CD14-positive monocyte (primary cell): ENCODE measurements around the gene SLC25A51. TPM values are rescaled to one million over a fixed set of nuclear protein-coding genes. Genes with fewer than 3 reads are reported as not detected.

Experiments
- DNase-seq, 3 donors: peaks; one replicate each; pipeline ENCODE4 v3.0.0-alpha.2; 2011 to 2022
- H2AFZ ChIP-seq: 2 replicates; pipeline ENCODE4 v1.6.0; 2012; ENCODE audit warnings: mild to moderate bottlenecking, low read depth, low read length, inconsistent platforms; ENCODE audit not compliant: insufficient read depth, poor library complexity, severe bottlenecking
- H3K27ac ChIP-seq, 2 donors: 1 replicate in 1 of 2; 2 replicates in 1 of 2; pipeline ENCODE4 v1.5.1; 2012 to 2013; ENCODE audit warnings: low read length in 2 of 2, control low read depth in 1 of 2, inconsistent platforms in 1 of 2, low read depth in 1 of 2, mild to moderate bottlenecking in 1 of 2
- H3K27me3 ChIP-seq, 2 donors: one replicate each; pipeline versions ENCODE4 v1.6.0 to v1.6.1; 2011 to 2013; ENCODE audit warnings: low read length in 2 of 2; ENCODE audit not compliant: control insufficient read depth in 2 of 2, insufficient read depth in 2 of 2
- H3K36me3 ChIP-seq, 2 donors: replicated peaks in 1 of 2; 1 replicate in 1 of 2; 2 replicates in 1 of 2; pipeline versions ENCODE4 v1.5.1 to v1.6.1; 2012 to 2013; ENCODE audit warnings: low read length in 2 of 2, control low read depth in 1 of 2, inconsistent platforms in 1 of 2, mild to moderate bottlenecking in 1 of 2; ENCODE audit not compliant: insufficient read depth in 2 of 2, control insufficient read depth in 1 of 2
- H3K4me1 ChIP-seq, 2 donors: 1 replicate in 1 of 2; 2 replicates in 1 of 2; pipeline versions ENCODE4 v1.5.1 to v1.6.1; 2012 to 2013; ENCODE audit warnings: low read length in 2 of 2, control low read depth in 1 of 2, inconsistent platforms in 1 of 2, mild to moderate bottlenecking in 1 of 2, moderate library complexity in 1 of 2; ENCODE audit not compliant: insufficient read depth in 2 of 2, control insufficient read depth in 1 of 2
- H3K4me2 ChIP-seq: replicated peaks from 2 replicates; pipeline ENCODE3; 2012; ENCODE audit warnings: low read length, moderate library complexity, mild to moderate bottlenecking; ENCODE audit not compliant: poor library complexity, severe bottlenecking; ENCODE audit errors: extremely low read depth
- H3K4me3 ChIP-seq, 3 experiments: fragments of 200-600 bp in 1 of 3; sonication (generic) in 1 of 3; replicated peaks in 1 of 3; 1 replicate in 2 of 3; 2 replicates in 1 of 3; pipeline ENCODE4 v1.5.1; 2011 to 2013; ENCODE audit warnings: low read length in 3 of 3, mild to moderate bottlenecking in 3 of 3, control low read depth in 2 of 3, low read depth in 2 of 3, inconsistent platforms in 1 of 3, moderate library complexity in 1 of 3
- H3K79me2 ChIP-seq: 2 replicates; pipeline ENCODE4 v1.6.0; 2012; ENCODE audit warnings: mild to moderate bottlenecking, control low read depth, inconsistent platforms, low read length, moderate library complexity; ENCODE audit not compliant: insufficient read depth
- H3K9ac ChIP-seq: 2 replicates; pipeline ENCODE4 v1.6.0; 2017; ENCODE audit warnings: low read length, mild to moderate bottlenecking; ENCODE audit not compliant: insufficient read depth, poor library complexity, severe bottlenecking
- H3K9me3 ChIP-seq, 2 donors: replicated peaks in 1 of 2; 1 replicate in 1 of 2; 2 replicates in 1 of 2; pipeline versions ENCODE4 v1.5.1 to v1.6.1; 2012 to 2013; ENCODE audit warnings: low read length in 2 of 2, control low read depth in 1 of 2; ENCODE audit not compliant: control insufficient read depth in 1 of 2, insufficient read depth in 1 of 2
- H4K20me1 ChIP-seq: 2 replicates; pipeline ENCODE4 v1.6.0; 2012; ENCODE audit warnings: mild to moderate bottlenecking, low read length, control low read depth, moderate library complexity; ENCODE audit not compliant: insufficient read depth
- H3K27ac Mint-ChIP-seq, 7 donors: one replicate each; pipeline ENCODE4 v1.8.0; 2020; ENCODE audit warnings: mild to moderate bottlenecking in 7 of 7, mixed read lengths in 7 of 7, moderate library complexity in 6 of 7, inconsistent platforms in 2 of 7
- H3K27me3 Mint-ChIP-seq, 3 donors: one replicate each; pipeline ENCODE4 v1.8.0; 2021 to 2022; ENCODE audit warnings: low read depth in 3 of 3, mild to moderate bottlenecking in 3 of 3, mixed read lengths in 3 of 3, moderate library complexity in 3 of 3, inconsistent platforms in 1 of 3
- H3K36me3 Mint-ChIP-seq, 2 donors: one replicate each; pipeline ENCODE4 v1.8.0; 2020; ENCODE audit warnings: mixed read lengths in 2 of 2, inconsistent platforms in 1 of 2, mild to moderate bottlenecking in 1 of 2
- H3K4me1 Mint-ChIP-seq: one replicate; pipeline ENCODE4 v1.8.0; 2020; ENCODE audit warnings: mild to moderate bottlenecking, mixed read lengths
- H3K4me3 Mint-ChIP-seq, 2 donors: one replicate each; pipeline ENCODE4 v1.8.0; 2020; ENCODE audit warnings: mild to moderate bottlenecking in 2 of 2, mixed read lengths in 2 of 2, moderate library complexity in 1 of 2
- H3K9me3 Mint-ChIP-seq, 7 donors: one replicate each; pipeline ENCODE4 v1.8.0; 2020 to 2022; ENCODE audit warnings: mixed read lengths in 7 of 7, mild to moderate bottlenecking in 6 of 7, moderate library complexity in 6 of 7, inconsistent platforms in 2 of 7
- WGBS: methylation state at CpG from one replicate; pipeline ENCODE4 v1.1.5; 2013; ENCODE audit warnings: missing lambda C conversion rate; ENCODE audit not compliant: insufficient coverage; 5-methylcytosine and 5-hydroxymethylcytosine counted together
- intact Hi-C, 2 donors: fragments of 100-400 bp; cut with micrococcal nuclease; formaldehyde crosslinking; loops; one replicate each; pipeline versions ENCODE4 v1.15.0 to v1.15.1; 2023
- polyA plus RNA-seq, 3 donors: library from polyadenylated mRNA; depleted of rRNA in 1 of 3; unstranded in 2 of 3; stranded (reverse) in 1 of 3; fragments of 300-500 nt in 2 of 3; fragments of >200 nt in 1 of 3; fragmentation: Illumina TruSeq in 2 of 3; gene quantifications; 1 replicate in 2 of 3; 2 replicates in 1 of 3; pipeline ENCODE4 v1.2.3, GENCODE V29; 2012 to 2021
- TF ChIP-seq, protein P1 (sequence below): fragments of 200-600 bp; IDR thresholded peaks from one replicate; pipeline ENCODE4 v1.8.0; 2022; ENCODE audit warnings: antibody characterized with exemption, mild to moderate bottlenecking

Gene SLC25A51
- polyA plus RNA-seq, 3 donors = 5.9 to 12.4 (median 8.9) TPM

DNA sequence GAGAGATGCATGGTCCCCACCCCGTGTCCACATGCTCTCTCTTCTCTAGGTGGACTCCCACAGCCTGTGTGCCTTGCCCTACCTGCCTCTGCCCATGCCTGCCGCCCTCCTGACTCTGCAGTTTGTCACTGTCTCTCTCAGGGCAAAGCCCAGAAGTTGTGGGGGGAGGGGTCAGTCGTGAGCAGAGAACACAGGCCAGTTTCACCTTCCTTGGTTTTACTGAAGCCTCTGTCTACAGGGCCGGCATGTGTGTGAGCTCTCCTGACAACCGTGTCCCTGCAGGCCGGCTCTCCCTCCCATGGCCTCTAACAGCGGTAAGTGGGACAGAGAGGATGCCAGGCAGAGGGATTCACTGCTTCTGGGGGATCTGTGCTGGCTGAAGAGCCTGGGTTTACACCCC, 43.5 kb upstream of the SLC25A51 start:
- H3K4me2 ChIP-seq = no peak overlapping the region
- H3K4me1 Mint-ChIP-seq = no peaks in the 10 kb centered on the region
- TF ChIP-seq, protein P1, sequence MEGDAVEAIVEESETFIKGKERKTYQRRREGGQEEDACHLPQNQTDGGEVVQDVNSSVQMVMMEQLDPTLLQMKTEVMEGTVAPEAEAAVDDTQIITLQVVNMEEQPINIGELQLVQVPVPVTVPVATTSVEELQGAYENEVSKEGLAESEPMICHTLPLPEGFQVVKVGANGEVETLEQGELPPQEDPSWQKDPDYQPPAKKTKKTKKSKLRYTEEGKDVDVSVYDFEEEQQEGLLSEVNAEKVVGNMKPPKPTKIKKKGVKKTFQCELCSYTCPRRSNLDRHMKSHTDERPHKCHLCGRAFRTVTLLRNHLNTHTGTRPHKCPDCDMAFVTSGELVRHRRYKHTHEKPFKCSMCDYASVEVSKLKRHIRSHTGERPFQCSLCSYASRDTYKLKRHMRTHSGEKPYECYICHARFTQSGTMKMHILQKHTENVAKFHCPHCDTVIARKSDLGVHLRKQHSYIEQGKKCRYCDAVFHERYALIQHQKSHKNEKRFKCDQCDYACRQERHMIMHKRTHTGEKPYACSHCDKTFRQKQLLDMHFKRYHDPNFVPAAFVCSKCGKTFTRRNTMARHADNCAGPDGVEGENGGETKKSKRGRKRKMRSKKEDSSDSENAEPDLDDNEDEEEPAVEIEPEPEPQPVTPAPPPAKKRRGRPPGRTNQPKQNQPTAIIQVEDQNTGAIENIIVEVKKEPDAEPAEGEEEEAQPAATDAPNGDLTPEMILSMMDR = no peak
- no peak overlapping the region for H3K4me3 Mint-ChIP-seq
- H3K27me3 ChIP-seq = no peaks in the 10 kb centered on the region
- peak overlapping the region in 1 of 7 donors; percentile 65 for H3K27ac Mint-ChIP-seq
- no peak overlapping the region for H3K4me3 ChIP-seq
- no peak overlapping the region for H3K27ac ChIP-seq
- no peaks in the 10 kb centered on the region for H4K20me1 ChIP-seq
- H3K9me3 Mint-ChIP-seq = no peaks in the 10 kb centered on the region
- 100% methylated on average over 2 of the region's 7 CpGs for WGBS
- peaks cover 19 to 27% of the 10 kb centered on the region in 2 donors for H3K36me3 Mint-ChIP-seq
- H3K79me2 ChIP-seq = no peaks in the 10 kb centered on the region
- no peak overlapping the region for H3K9ac ChIP-seq
- intact Hi-C loops = no loop called here
- H3K4me1 ChIP-seq = no peaks in the 10 kb centered on the region
- H2AFZ ChIP-seq = no peak overlapping the region
- peaks cover 0 to 6% of the 10 kb centered on the region in 2 donors for H3K36me3 ChIP-seq
- H3K9me3 ChIP-seq = no peaks in the 10 kb centered on the region
- H3K27me3 Mint-ChIP-seq = peaks cover 0 to 3% (median 0%) of the 10 kb centered on the region in 3 donors
- DNase-seq = no peak

DNA sequence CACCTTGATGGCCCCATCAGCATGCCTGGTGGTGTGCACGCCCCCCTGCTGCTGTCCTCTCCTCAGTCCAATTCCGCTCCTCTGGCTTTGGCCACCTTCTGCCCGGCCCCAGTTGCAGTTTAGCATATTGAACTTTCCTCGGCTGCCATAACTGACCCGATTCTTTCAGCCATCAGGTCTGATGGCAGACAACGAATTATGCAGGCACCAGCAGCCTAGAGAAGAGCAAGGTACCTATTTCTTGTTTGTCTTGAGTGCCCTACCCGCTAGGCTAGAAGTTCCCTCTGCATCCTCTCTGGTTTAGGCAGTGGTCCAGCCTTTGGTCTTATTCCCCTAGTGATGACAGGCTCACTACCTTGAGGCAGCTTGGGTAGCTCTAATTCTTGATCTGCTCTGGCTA, 43.0 kb upstream of the SLC25A51 start:
- intact Hi-C loops = no loop called here
- no peak overlapping the region for H2AFZ ChIP-seq
- TF ChIP-seq, protein P1 = no peak
- peaks cover 19 to 22% of the 10 kb centered on the region in 2 donors for H3K36me3 Mint-ChIP-seq
- H3K27ac Mint-ChIP-seq = peak overlapping the region in 1 of 7 donors; percentile 37
- H3K4me1 ChIP-seq = no peaks in the 10 kb centered on the region
- H3K27me3 Mint-ChIP-seq = peaks cover 0 to 3% (median 0%) of the 10 kb centered on the region in 3 donors
- no peaks in the 10 kb centered on the region for H3K27me3 ChIP-seq
- no peaks in the 10 kb centered on the region for H3K4me1 Mint-ChIP-seq
- H3K79me2 ChIP-seq = no peaks in the 10 kb centered on the region
- peaks cover 0 to 6% of the 10 kb centered on the region in 2 donors for H3K36me3 ChIP-seq
- DNase-seq = no peak
- H3K4me3 ChIP-seq = no peak overlapping the region
- H3K9ac ChIP-seq = no peak overlapping the region
- no peaks in the 10 kb centered on the region for H4K20me1 ChIP-seq
- H3K27ac ChIP-seq = no peak overlapping the region
- H3K4me3 Mint-ChIP-seq = no peak overlapping the region
- 97% methylated on average over 7 of the region's 7 CpGs for WGBS
- no peak overlapping the region for H3K4me2 ChIP-seq
- H3K9me3 Mint-ChIP-seq = no peaks in the 10 kb centered on the region
- H3K9me3 ChIP-seq = no peaks in the 10 kb centered on the region
